Measurements from ENCODE around the gene OR3A1.

DNA sequence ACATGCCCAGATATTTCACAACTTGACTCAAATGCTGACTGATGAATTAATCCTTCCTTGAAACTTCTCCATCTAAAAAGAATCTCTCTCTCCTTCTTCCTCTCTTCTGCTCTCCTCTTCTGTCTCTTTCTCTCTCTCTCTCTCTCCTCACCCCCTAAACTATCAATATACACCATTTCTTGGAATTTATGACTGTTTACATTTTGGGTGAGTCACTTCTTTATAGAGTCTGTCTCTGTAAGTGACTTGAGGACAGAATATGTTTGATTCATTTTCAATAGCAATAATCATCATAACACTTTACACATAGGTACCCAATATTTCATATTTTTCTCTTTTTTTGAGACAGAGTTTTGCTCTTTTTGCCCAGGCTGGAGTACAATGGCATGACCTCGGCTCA, 15.3 kb downstream of the OR3A1 start:
- TF ChIP-seq, protein P1, sequence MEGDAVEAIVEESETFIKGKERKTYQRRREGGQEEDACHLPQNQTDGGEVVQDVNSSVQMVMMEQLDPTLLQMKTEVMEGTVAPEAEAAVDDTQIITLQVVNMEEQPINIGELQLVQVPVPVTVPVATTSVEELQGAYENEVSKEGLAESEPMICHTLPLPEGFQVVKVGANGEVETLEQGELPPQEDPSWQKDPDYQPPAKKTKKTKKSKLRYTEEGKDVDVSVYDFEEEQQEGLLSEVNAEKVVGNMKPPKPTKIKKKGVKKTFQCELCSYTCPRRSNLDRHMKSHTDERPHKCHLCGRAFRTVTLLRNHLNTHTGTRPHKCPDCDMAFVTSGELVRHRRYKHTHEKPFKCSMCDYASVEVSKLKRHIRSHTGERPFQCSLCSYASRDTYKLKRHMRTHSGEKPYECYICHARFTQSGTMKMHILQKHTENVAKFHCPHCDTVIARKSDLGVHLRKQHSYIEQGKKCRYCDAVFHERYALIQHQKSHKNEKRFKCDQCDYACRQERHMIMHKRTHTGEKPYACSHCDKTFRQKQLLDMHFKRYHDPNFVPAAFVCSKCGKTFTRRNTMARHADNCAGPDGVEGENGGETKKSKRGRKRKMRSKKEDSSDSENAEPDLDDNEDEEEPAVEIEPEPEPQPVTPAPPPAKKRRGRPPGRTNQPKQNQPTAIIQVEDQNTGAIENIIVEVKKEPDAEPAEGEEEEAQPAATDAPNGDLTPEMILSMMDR (IDR thresholded peaks at IDR 0.05), result no peak
- no peak for TF ChIP-seq POLR2A (IDR thresholded peaks at IDR 0.05)
